Ascending aorta (tissue), 2 donors: ENCODE data around the gene HIVEP1. TPM values are rescaled to one million over a fixed set of nuclear protein-coding genes. Genes with fewer than 3 reads are reported as not detected.
A peak's percentile ranks its signal among the peaks of the same experiment; 100 is the strongest.

ENCODE experiments used
- DNase-seq, 2 donors: peaks; one replicate each; pipeline ENCODE4 v3.0.0-alpha.2; 2019; ENCODE audit warnings: low spot score in 2 of 2
- H3K27ac ChIP-seq, 2 donors: fragments of 200-600 bp; sonication (generic); one replicate each; pipeline ENCODE4 v1.5.1; 2016 to 2017; ENCODE audit warnings: mild to moderate bottlenecking in 1 of 2
- H3K27me3 ChIP-seq: fragments of 200-600 bp; sonication (generic); one replicate; pipeline ENCODE4 v1.5.1; 2017
- H3K36me3 ChIP-seq, 2 donors: fragments of 200-600 bp; sonication (generic); one replicate each; pipeline ENCODE4 v1.5.1; 2016
- H3K4me1 ChIP-seq, 2 donors: fragments of 200-600 bp; sonication (generic); one replicate each; pipeline ENCODE4 v1.5.1; 2016 to 2017; ENCODE audit warnings: mild to moderate bottlenecking in 1 of 2
- H3K4me3 ChIP-seq, 2 donors: fragments of 200-600 bp; sonication (generic); one replicate each; pipeline ENCODE4 v1.5.1; 2016 to 2017; ENCODE audit warnings: mild to moderate bottlenecking in 1 of 2
- H3K9me3 ChIP-seq, 2 donors: fragments of 200-600 bp; sonication (generic); one replicate each; pipeline ENCODE4 v1.5.1; 2016
- intact Hi-C: fragments of 100-400 bp; cut with DNase I; formaldehyde crosslinking; loops from one replicate; pipeline ENCODE4 v1.15.1; 2023
- total RNA-seq: library from RNA; depleted of rRNA; stranded (reverse); fragments of >200 nt; gene quantifications from one replicate; pipeline ENCODE4 v1.1.0, GENCODE V29; 2016
- TF ChIP-seq, protein P1 (sequence below), 3 experiments: fragments of 200-600 bp in 2 of 3; fragments of 450-650 bp in 1 of 3; sonication (generic) in 2 of 3; IDR thresholded peaks; one replicate each; pipeline ENCODE4 v1.5.1; 2016 to 2019; ENCODE audit warnings: antibody characterized with exemption in 3 of 3, mild to moderate bottlenecking in 1 of 3, moderate library complexity in 1 of 3

The HIVEP1 gene
- total RNA-seq, 1 donor from 2014 or later, result 31.7 TPM

- intact Hi-C loops, result no loop called here
- no peak overlapping the region for H3K27ac ChIP-seq
- no peak overlapping the region for H3K4me3 ChIP-seq
- H3K36me3 ChIP-seq, result no peaks in the 10 kb centered on the region
- no peaks in the 10 kb centered on the region for H3K9me3 ChIP-seq
- no peak for DNase-seq
- no peaks in the 10 kb centered on the region for H3K27me3 ChIP-seq
- TF ChIP-seq, protein P1, sequence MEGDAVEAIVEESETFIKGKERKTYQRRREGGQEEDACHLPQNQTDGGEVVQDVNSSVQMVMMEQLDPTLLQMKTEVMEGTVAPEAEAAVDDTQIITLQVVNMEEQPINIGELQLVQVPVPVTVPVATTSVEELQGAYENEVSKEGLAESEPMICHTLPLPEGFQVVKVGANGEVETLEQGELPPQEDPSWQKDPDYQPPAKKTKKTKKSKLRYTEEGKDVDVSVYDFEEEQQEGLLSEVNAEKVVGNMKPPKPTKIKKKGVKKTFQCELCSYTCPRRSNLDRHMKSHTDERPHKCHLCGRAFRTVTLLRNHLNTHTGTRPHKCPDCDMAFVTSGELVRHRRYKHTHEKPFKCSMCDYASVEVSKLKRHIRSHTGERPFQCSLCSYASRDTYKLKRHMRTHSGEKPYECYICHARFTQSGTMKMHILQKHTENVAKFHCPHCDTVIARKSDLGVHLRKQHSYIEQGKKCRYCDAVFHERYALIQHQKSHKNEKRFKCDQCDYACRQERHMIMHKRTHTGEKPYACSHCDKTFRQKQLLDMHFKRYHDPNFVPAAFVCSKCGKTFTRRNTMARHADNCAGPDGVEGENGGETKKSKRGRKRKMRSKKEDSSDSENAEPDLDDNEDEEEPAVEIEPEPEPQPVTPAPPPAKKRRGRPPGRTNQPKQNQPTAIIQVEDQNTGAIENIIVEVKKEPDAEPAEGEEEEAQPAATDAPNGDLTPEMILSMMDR (IDR thresholded peaks at IDR 0.05), result no peak
- H3K4me1 ChIP-seq, result peaks cover 0 to 5% of the 10 kb centered on the region in 2 donors
Measured at GRCh38 chr6:12068899-12069557, 56.9 kb downstream of the HIVEP1 start.

GRCh38 chr6:12069891-12070529 lies 57.9 kb downstream of the HIVEP1 start:
- no peak overlapping the region for H3K4me3 ChIP-seq
- intact Hi-C loops, result no loop called here
- TF ChIP-seq, protein P1 (IDR thresholded peaks at IDR 0.05), result no peak
- H3K27ac ChIP-seq, result no peak overlapping the region
- no peak for DNase-seq
- peaks cover 0 to 5% of the 10 kb centered on the region in 2 donors for H3K4me1 ChIP-seq
- H3K27me3 ChIP-seq, result no peaks in the 10 kb centered on the region
- no peaks in the 10 kb centered on the region for H3K36me3 ChIP-seq
- H3K9me3 ChIP-seq, result no peaks in the 10 kb centered on the region

DNA sequence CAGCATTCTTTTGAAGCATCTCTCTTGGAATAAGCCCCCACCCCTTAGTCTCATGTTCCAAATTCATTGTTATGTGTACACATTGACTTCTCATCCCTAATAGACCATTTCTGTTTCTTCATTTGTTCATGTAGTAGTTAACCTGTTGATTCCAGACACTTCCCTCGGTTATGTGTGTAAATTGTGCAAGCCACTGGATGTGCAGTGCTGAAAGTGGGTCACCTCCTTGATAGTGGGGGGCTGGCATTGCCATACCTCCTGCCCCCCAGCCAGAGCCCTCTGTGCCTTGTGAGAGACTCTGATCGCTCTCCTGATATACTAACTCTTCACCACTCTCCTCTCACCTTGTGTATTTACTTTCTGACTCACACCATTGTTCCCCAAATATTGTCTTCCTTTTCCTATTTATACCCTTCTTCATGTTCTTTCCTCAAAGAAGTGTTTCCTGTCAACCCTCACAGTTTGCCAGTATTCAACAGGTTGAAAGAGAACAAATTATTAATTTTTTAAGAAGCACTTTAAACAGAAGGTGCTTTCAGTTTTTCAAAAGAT lies 59.0 kb downstream of the HIVEP1 start:
- no peak for DNase-seq
- Histone ChIP-seq H3K4me1 (peaks cover 0 to under 1% of the 10 kb centered on the region in 2 donors), H3K36me3 (no peaks in the 10 kb centered on the region), H3K4me3 (no peak overlapping the region), H3K27ac (no peak overlapping the region), H3K27me3 (no peaks in the 10 kb centered on the region), H3K9me3 (no peaks in the 10 kb centered on the region)
- intact Hi-C loops, result no loop called here
- TF ChIP-seq, protein P1 (IDR thresholded peaks at IDR 0.05), result no peak

DNA sequence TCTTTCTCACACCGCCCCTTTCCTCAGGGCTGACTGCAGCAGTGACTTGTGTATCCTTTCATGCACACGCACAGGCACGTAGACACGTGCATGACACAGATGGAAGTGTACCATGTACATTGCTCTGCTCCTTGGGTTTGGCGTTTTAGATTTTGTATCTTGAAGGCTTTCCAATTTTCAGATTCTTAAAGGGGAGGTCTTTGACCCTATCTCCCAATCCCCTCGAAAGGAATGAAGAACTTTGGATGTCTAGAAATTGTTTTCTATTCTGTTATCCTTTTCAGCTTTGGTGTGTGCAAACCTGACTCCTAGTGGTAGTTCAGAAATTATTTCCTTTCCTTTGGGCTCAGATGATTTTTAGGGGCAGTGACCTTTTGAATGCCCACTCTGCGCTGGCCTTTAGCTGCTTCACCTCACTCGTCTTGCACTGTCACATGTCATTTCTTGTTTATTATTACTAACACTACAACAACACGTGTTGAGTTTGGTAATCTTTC lies 63.0 kb downstream of the HIVEP1 start:
- H3K9me3 ChIP-seq, result no peaks in the 10 kb centered on the region
- intact Hi-C loops, result no loop called here
- no peak overlapping the region for H3K4me3 ChIP-seq
- H3K27ac ChIP-seq, result no peak overlapping the region
- H3K27me3 ChIP-seq, result no peaks in the 10 kb centered on the region
- no peaks in the 10 kb centered on the region for H3K4me1 ChIP-seq
- TF ChIP-seq, protein P1 (IDR thresholded peaks at IDR 0.05), result peak in 2 of 3 experiments; percentile 11 to 41
- DNase-seq, result no peak
- no peaks in the 10 kb centered on the region for H3K36me3 ChIP-seq

DNA sequence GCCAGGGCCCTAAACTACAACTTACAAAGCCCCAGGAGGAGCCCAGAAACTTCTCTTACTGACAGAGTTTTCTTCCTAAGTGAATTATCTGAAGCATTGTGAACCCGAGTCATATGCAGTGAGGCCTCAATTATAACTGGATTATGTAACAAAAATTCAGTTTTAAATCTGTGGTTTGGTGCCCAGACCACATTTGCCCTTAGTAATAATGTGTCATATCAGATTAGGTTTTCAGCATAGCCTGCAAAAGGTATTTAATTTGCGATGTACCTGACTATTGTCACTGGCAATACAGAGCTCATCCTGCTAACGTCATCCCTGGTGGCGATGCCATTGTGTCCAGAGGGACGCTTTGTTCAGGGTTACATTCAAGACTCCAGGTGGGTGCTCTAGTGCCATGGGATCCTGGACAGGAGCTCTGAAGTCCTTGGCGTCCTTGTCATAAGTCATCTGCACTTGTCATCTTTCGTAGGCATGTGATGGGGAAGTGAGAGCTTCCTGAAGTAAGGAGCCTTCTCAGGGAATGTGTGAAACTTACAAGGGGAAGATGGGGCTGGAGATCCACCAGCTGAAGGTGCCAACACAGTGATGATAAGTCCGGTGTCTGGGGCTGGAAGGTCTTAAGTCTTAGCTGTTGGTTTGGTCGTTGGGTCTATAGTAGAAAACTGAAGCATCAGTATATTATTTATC lies 65.1 kb downstream of the HIVEP1 start:
- intact Hi-C loops, result no loop called here
- Histone ChIP-seq H3K4me3 (no peak overlapping the region), H3K27ac (no peak overlapping the region), H3K36me3 (no peaks in the 10 kb centered on the region), H3K9me3 (no peaks in the 10 kb centered on the region), H3K27me3 (no peaks in the 10 kb centered on the region), H3K4me1 (peaks cover 0 to 4% of the 10 kb centered on the region in 2 donors)
- DNase-seq, result no peak
- TF ChIP-seq, protein P1 (IDR thresholded peaks at IDR 0.05), result no peak
